Measurements from ENCODE around the gene LIN28B.

DNA sequence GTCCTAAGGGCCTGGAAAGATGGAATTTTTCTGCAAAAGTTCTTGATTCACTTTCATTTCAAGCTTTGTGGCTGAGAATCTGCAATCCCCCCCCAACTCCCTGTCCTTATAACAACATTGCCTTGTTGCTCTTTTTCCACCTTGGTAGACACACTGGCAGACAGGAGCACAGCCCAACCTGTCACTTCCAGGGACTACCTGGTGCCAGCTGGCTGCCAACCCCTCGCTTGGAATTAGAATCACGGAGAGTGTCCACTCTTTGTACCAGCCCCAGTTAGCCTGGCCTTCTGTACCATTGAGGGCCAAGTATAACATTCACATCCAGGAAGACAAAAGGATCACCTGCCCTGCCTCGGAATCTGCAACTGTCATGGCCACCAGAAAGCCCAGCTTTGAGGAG is 148.2 kb downstream of the LIN28B start:
- TF ChIP-seq, protein P1, sequence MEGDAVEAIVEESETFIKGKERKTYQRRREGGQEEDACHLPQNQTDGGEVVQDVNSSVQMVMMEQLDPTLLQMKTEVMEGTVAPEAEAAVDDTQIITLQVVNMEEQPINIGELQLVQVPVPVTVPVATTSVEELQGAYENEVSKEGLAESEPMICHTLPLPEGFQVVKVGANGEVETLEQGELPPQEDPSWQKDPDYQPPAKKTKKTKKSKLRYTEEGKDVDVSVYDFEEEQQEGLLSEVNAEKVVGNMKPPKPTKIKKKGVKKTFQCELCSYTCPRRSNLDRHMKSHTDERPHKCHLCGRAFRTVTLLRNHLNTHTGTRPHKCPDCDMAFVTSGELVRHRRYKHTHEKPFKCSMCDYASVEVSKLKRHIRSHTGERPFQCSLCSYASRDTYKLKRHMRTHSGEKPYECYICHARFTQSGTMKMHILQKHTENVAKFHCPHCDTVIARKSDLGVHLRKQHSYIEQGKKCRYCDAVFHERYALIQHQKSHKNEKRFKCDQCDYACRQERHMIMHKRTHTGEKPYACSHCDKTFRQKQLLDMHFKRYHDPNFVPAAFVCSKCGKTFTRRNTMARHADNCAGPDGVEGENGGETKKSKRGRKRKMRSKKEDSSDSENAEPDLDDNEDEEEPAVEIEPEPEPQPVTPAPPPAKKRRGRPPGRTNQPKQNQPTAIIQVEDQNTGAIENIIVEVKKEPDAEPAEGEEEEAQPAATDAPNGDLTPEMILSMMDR (IDR thresholded peaks at IDR 0.05; ENCODE audit: borderline replicate concordance, extremely low read depth, low read length, poor library complexity, severe bottlenecking), result no peak
- TF ChIP-seq EZH2 (IDR thresholded peaks at IDR 0.05; ENCODE audit: borderline replicate concordance, low read depth, low read length, severe bottlenecking), result no peak

Measured in DND-41 (cell line).